NCI-H187 treated with DMSO at 0.1 percent for 48 hours (cell line): ENCODE measurements around the gene YY1.
"Not testable (repeated sequence)": the region's sequence is repeated elsewhere in the genome, so short reads cannot be mapped to it uniquely, and the experiment has no call there.

ENCODE experiments used
- DNase-seq: peaks from one replicate; lab custom pipeline; 2025; lab: John Stamatoyannopoulos, UW

The YY1 gene

GRCh38 chr14:100296106-100296651, 57.2 kb downstream of the YY1 start:
- no peak for DNase-seq

- DNase-seq = not testable (repeated sequence)
Observed at GRCh38 chr14:100296729-100297128, 57.8 kb downstream of the YY1 start.

GRCh38 chr14:100297320-100298300, 58.7 kb downstream of the YY1 start:
- DNase-seq = no peak

GRCh38 chr14:100298551-100299237, 59.8 kb downstream of the YY1 start:
- DNase-seq = no peak

- no peak for DNase-seq
Observed at GRCh38 chr14:100299238-100299560, 60.3 kb downstream of the YY1 start.

GRCh38 chr14:100302616-100303015, 63.7 kb downstream of the YY1 start:
- no peak for DNase-seq

- DNase-seq = no peak
Observed at GRCh38 chr14:100303179-100303578, 64.2 kb downstream of the YY1 start.

- DNase-seq = no peak
Observed at GRCh38 chr14:100303925-100304324, 65.0 kb downstream of the YY1 start.

- no peak for DNase-seq
Observed at GRCh38 chr14:100304825-100305323, 65.9 kb downstream of the YY1 start.

GRCh38 chr14:100305324-100306100, 66.6 kb downstream of the YY1 start:
- DNase-seq = no peak

GRCh38 chr14:100306101-100306997, 67.4 kb downstream of the YY1 start, which contains the start of gene SLC25A29:
Gene SLC25A29, minus strand, starts transcription at chr14:100306444. Its CDS starts 212 bp downstream, at chr14:100306232.
- peak; percentile 59 for DNase-seq

GRCh38 chr14:100306998-100307765, 68.2 kb downstream of the YY1 start:
- no peak for DNase-seq

- DNase-seq = no peak
Observed at GRCh38 chr14:100307766-100308426, 69.0 kb downstream of the YY1 start.

GRCh38 chr14:100308427-100308792, 69.5 kb downstream of the YY1 start:
- not testable (repeated sequence) for DNase-seq

GRCh38 chr14:100309028-100309737, 70.2 kb downstream of the YY1 start:
- no peak for DNase-seq

- not testable (repeated sequence) for DNase-seq
Observed at GRCh38 chr14:100312110-100312876, 73.3 kb downstream of the YY1 start.

GRCh38 chr14:100312877-100313400, 74.0 kb downstream of the YY1 start:
- no peak for DNase-seq
